ACHN (cell line): ENCODE results near the gene LVRN.

Source experiments
- DNase-seq: peaks from one replicate; pipeline ENCODE4 v3.0.0-alpha.2; 2015
- in situ Hi-C: cut with HindIII; loops from 2 replicates; pipeline ENCODE4 v1.10.0; 2017; ENCODE audit warnings: low sequenced_read_pairs, low pct_ligation_motif_present, low pct_unique_long_range_greater_than_20kb

Gene LVRN

DNA sequence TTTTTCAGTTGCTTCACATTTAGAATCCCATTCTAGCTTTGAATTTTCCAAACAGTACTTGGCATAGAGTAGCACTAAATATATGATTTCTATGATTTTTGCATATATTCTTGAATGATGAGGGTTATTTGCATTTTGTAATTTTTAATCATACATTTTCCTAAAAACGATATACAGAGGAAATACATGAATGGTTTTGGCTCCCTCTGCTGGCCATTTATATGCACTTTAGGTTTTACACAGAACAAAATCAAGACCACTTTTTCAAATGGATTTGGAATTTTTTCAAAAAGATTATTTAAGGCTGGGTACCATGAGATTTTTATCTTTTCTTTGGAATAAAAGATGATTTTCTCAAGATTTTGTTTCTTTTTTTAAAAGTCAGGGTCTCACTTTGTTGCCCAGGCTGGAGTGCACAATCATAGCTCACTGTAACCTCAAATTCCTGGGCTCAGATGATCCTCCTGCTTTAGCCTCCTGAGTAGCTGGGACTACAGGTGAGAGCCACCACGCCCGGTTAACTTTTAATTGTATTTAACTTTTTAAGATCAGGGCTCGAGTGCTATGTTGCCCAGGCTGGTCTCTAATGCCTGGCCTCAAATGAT, 105.9 kb downstream of the LVRN start:
- in situ Hi-C loops = no loop called here
- peak; percentile 41 for DNase-seq

GRCh38 chr5:116071211-116071610, 108.9 kb downstream of the LVRN start:
- in situ Hi-C loops = no loop called here
- no peak for DNase-seq

DNA sequence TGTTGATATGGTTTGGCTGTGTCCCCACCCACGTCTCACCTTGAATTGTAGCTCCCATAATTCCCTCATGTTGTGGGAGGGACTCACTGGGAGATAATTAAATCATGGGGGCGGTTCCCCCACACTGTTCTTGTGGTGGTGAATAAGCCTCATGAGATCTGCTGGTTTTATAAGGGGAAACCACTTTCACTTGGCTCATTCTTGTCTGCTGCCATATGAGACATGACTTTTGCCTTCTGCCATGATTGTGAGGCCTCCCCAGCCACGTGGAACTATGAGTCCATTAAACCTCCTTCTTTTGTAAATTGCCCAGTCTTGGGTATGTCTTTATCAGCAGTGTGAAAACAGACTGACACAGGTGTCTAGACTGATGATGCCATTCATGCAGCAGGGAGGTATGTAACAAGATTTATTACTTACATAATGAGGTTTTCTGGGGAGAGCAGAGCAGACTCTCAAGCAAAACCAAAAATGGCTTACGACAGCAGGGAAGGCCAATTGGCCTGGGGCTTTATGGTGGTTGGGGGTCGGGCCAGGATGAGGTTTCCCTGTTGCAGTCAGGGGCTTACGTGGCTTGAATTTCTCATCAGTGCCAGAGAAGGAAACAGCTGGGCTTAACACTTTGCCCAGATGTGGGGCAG, 113.0 kb downstream of the LVRN start:
- in situ Hi-C loops = no loop called here
- DNase-seq = no peak

DNA sequence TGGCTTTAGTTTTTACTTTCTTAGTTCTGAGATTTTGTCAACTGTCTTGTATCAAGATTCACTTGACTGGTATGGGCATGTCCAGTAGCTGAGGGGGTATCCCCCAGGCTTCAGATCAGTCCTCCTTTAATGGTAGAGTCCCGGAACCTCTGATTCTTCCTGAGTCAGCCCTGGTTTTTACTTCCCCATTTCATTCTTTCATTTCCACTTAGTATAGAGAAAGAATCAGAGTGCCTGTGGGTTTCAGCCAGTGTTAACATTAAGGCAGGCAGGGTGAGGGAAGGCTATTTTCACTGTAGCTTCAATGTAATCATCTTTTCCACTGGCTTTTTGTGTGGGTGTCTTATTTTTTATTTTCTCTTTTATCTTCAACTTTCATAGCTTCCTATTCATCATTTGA, 114.2 kb downstream of the LVRN start:
- no peak for DNase-seq
- in situ Hi-C loops = no loop called here
